ENCODE results near the gene KCNK10. TPM values are rescaled to one million over a fixed set of nuclear protein-coding genes. Genes with fewer than 3 reads are reported as not detected.
A peak's percentile ranks its signal among the peaks of the same experiment; 100 is the strongest.

Gene KCNK10
- total and polyA plus RNA-seq, 10 of the 15 experiments (the other 5 are each of a cell fraction or from before 2014, with no cell fraction given), result 0.01 to 0.06 (median 0.02) TPM; not detected in 7

DNA sequence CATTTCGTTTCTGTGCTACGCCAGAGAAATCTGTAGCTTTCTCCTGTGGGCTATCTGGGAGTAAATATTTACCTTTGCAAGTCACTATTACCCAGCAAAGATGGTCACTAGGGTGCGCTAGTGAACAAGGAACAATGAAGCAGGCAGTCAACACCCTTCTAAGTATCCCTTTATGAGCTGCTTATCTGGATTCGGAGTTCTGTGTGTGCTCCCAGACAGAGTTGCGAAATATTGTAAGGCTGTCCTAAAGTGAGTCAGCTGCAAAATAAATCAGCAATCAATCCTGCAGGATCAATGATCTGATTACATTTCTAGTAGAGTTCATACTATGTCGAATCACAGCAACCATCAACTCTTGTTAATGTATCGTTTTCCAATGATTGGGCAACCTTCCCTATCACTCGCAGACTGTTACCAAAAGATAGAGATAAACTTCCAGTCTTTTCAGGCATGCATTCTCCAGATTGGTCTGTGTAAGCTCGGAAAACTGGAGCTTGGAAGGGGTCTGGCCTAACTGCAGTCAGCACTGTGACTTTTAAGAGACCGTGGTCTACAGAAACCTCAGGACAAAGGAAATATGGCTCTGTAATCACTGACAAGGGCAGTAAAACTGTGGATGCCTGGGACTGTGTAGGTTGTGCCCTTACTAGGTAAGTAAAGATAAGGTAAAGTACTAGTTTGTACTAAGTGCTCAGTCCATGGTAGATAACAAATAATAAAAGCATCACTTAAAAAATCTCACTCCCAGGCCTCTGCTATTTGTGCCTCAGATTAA, 133.5 kb downstream of the KCNK10 start:
- DNase-seq (ENCODE audit: low read depth, low spot score), result peak; percentile 25
- H3K27me3 ChIP-seq (replicated peaks in 1 of 2; ENCODE audit: control insufficient read depth in 2 of 2, insufficient read depth in 2 of 2, low read length in 1 of 2), result no peaks in the 10 kb centered on the region; a peak in 1 of 4 replicates
- no peaks in the 10 kb centered on the region for H4K20me1 ChIP-seq (ENCODE audit: control insufficient read depth, insufficient read depth)
- ChIA-PET CTCF (interaction anchor here (0.6 to 5.8 kb wide), 66 partner anchors 10 to 825 kb away, joined by 3 to 76 read pairs (median 4); partner anchors contain the start of genes GALC and TTC8), RAD21 (ENCODE audit: unreplicated experiment) (interaction anchor here (0.5 to 3.3 kb wide), 17 partner anchors 21 to 1709 kb away, joined by 3 to 29 read pairs (median 3); partner anchors contain the start of gene SPATA7), SMC1A (ENCODE audit: uncharacterized antibody, unreplicated experiment) (interaction anchor here (0.6 to 4.6 kb wide), 21 partner anchors 10 to 678 kb away, joined by 3 to 49 read pairs (median 3); partner anchors contain the start of gene GPR65), POLR2A (no interaction called here)
- peak overlapping the region; percentile 62 for H3K4me2 ChIP-seq (ENCODE audit: control insufficient read depth, insufficient read depth)
- no TSS peak for BruUV-seq (replicated peaks)
- WGBS (ENCODE audit: insufficient coverage, insufficient replicate concordance, low lambda C conversion rate, missing lambda C conversion rate), result 21% methylated on average over 10 of the region's 10 CpGs
- no peaks in the 10 kb centered on the region for H3K79me2 ChIP-seq (ENCODE audit: control insufficient read depth, insufficient read depth, low read length)
- H3K4me3 ChIP-seq, result no peak overlapping the region
- H3K9me3 ChIP-seq (replicated peaks; ENCODE audit: control insufficient read depth, insufficient read depth, low read length), result no peaks in the 10 kb centered on the region
- H3K9ac ChIP-seq (ENCODE audit: control insufficient read depth, insufficient read depth, low read length), result no peak overlapping the region
- no peaks in the 10 kb centered on the region for H3K36me3 ChIP-seq (ENCODE audit: control insufficient read depth in 2 of 2, insufficient read depth in 2 of 2, low read length in 1 of 2)
- in situ Hi-C loops (cut with MboI), result loop anchor here (10.0 kb wide), 1 partner anchor 245 kb away; no protein-coding TSS in a partner anchor
- peak; percentile 96 for ATAC-seq
- H3K27ac ChIP-seq (ENCODE audit: control insufficient read depth, insufficient read depth), result no peak overlapping the region
- FAIRE-seq, result no peak
- intact Hi-C loops (cut with micrococcal nuclease; ENCODE audit: unreplicated experiment), result loop anchor here (2.0 to 5.0 kb wide), 3 partner anchors 45 to 242 kb away; no protein-coding TSS in a partner anchor
- H3K4me1 ChIP-seq (ENCODE audit: control insufficient read depth, insufficient read depth, low read length), result peaks cover 10% of the 10 kb centered on the region; the same call in 1 of the 2 replicates
- peak overlapping the region; percentile 62; the same call in 1 of the 2 replicates for H2AFZ ChIP-seq (ENCODE audit: control insufficient read depth, low read depth, low read length)
- TF ChIP-seq IKZF2 (IDR thresholded peaks at IDR 0.05), result no peak
- TF ChIP-seq BMI1 (IDR thresholded peaks at IDR 0.05; ENCODE audit: borderline replicate concordance), result no peak
- no peak for TF ChIP-seq ZNF384 (IDR thresholded peaks at IDR 0.05; ENCODE audit: borderline replicate concordance, low read depth, low read length)
- TF ChIP-seq, protein P1, sequence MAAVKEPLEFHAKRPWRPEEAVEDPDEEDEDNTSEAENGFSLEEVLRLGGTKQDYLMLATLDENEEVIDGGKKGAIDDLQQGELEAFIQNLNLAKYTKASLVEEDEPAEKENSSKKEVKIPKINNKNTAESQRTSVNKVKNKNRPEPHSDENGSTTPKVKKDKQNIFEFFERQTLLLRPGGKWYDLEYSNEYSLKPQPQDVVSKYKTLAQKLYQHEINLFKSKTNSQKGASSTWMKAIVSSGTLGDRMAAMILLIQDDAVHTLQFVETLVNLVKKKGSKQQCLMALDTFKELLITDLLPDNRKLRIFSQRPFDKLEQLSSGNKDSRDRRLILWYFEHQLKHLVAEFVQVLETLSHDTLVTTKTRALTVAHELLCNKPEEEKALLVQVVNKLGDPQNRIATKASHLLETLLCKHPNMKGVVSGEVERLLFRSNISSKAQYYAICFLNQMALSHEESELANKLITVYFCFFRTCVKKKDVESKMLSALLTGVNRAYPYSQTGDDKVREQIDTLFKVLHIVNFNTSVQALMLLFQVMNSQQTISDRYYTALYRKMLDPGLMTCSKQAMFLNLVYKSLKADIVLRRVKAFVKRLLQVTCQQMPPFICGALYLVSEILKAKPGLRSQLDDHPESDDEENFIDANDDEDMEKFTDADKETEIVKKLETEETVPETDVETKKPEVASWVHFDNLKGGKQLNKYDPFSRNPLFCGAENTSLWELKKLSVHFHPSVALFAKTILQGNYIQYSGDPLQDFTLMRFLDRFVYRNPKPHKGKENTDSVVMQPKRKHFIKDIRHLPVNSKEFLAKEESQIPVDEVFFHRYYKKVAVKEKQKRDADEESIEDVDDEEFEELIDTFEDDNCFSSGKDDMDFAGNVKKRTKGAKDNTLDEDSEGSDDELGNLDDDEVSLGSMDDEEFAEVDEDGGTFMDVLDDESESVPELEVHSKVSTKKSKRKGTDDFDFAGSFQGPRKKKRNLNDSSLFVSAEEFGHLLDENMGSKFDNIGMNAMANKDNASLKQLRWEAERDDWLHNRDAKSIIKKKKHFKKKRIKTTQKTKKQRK (IDR thresholded peaks at IDR 0.05; ENCODE audit: low read depth, low read length), result no peak
- TF ChIP-seq, protein P2, sequence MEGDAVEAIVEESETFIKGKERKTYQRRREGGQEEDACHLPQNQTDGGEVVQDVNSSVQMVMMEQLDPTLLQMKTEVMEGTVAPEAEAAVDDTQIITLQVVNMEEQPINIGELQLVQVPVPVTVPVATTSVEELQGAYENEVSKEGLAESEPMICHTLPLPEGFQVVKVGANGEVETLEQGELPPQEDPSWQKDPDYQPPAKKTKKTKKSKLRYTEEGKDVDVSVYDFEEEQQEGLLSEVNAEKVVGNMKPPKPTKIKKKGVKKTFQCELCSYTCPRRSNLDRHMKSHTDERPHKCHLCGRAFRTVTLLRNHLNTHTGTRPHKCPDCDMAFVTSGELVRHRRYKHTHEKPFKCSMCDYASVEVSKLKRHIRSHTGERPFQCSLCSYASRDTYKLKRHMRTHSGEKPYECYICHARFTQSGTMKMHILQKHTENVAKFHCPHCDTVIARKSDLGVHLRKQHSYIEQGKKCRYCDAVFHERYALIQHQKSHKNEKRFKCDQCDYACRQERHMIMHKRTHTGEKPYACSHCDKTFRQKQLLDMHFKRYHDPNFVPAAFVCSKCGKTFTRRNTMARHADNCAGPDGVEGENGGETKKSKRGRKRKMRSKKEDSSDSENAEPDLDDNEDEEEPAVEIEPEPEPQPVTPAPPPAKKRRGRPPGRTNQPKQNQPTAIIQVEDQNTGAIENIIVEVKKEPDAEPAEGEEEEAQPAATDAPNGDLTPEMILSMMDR (IDR thresholded peaks at IDR 0.05 in 2 of 3, conservative IDR thresholded peaks at IDR 0.05 in 1 of 3; ENCODE audit: control insufficient read depth in 2 of 3, extremely low read depth in 1 of 3, insufficient read depth in 1 of 3, low read depth in 3 of 3, low read length in 3 of 3), result peak; percentile 64 to 75 (median 69)
- TF ChIP-seq SMC3 (IDR thresholded peaks at IDR 0.05; ENCODE audit: borderline replicate concordance, low read length), result peak; percentile 58; the same call in 1 of the 2 replicates
- TF ChIP-seq BACH1 (IDR thresholded peaks at IDR 0.05; ENCODE audit: borderline replicate concordance), result no peak
- TF ChIP-seq, protein P3, sequence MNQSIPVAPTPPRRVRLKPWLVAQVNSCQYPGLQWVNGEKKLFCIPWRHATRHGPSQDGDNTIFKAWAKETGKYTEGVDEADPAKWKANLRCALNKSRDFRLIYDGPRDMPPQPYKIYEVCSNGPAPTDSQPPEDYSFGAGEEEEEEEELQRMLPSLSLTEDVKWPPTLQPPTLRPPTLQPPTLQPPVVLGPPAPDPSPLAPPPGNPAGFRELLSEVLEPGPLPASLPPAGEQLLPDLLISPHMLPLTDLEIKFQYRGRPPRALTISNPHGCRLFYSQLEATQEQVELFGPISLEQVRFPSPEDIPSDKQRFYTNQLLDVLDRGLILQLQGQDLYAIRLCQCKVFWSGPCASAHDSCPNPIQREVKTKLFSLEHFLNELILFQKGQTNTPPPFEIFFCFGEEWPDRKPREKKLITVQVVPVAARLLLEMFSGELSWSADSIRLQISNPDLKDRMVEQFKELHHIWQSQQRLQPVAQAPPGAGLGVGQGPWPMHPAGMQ (IDR thresholded peaks at IDR 0.05; ENCODE audit: borderline replicate concordance), result no peak
- TF ChIP-seq POLR2AphosphoS2 (IDR thresholded peaks at IDR 0.05; ENCODE audit: low read depth, low read length), result no peak
- no peak for TF ChIP-seq RAD51 (IDR thresholded peaks at IDR 0.05)
- TF ChIP-seq ZSCAN29 (IDR thresholded peaks at IDR 0.05), result no peak
- TF ChIP-seq MEF2B (IDR thresholded peaks at IDR 0.05; ENCODE audit: partially characterized antibody, poor library complexity, severe bottlenecking), result no peak
- TF ChIP-seq, protein P4, sequence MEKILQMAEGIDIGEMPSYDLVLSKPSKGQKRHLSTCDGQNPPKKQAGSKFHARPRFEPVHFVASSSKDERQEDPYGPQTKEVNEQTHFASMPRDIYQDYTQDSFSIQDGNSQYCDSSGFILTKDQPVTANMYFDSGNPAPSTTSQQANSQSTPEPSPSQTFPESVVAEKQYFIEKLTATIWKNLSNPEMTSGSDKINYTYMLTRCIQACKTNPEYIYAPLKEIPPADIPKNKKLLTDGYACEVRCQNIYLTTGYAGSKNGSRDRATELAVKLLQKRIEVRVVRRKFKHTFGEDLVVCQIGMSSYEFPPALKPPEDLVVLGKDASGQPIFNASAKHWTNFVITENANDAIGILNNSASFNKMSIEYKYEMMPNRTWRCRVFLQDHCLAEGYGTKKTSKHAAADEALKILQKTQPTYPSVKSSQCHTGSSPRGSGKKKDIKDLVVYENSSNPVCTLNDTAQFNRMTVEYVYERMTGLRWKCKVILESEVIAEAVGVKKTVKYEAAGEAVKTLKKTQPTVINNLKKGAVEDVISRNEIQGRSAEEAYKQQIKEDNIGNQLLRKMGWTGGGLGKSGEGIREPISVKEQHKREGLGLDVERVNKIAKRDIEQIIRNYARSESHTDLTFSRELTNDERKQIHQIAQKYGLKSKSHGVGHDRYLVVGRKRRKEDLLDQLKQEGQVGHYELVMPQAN (conservative IDR thresholded peaks at IDR 0.05), result no peak
